Gastroesophageal sphincter (tissue), 3 donors: ENCODE measurements around the gene SLC4A5.

ENCODE experiments used
- POLR2AphosphoS5 ChIP-seq: sonication (generic); formaldehyde crosslinking; IDR thresholded peaks from one replicate; pipeline ENCODE4 v1.6.1; 2017; ENCODE audit warnings: antibody characterized with exemption
- TF ChIP-seq, protein P1 (sequence below), 4 experiments: fragments of 200-600 bp in 2 of 4; fragments of 450-650 bp in 2 of 4; sonication (generic) in 1 of 4; IDR thresholded peaks; one replicate each; pipeline ENCODE4 v1.5.1; 2017 to 2019; ENCODE audit warnings: antibody characterized with exemption in 4 of 4, mild to moderate bottlenecking in 2 of 4, moderate library complexity in 2 of 4

DNA sequence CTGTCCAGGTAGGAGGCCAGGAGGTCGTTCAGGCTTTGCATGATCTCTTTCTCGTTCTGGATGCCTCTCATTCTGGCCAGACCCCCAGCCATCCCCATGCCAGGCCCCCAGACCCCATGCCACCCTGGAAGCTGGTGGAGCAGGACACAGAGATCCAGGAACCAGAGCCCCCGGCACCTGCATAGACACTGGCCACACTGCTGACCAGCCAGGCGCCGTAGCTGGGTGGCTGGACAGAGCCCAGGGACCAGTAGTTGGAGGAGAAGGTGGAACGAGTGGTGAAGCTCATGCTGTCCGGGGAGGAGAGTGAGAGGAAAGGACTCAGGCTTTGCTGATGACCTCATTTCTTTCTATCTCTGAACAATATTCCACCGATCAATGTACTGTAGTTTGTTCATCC, 35.5 kb downstream of the SLC4A5 start:
- TF ChIP-seq, protein P1, sequence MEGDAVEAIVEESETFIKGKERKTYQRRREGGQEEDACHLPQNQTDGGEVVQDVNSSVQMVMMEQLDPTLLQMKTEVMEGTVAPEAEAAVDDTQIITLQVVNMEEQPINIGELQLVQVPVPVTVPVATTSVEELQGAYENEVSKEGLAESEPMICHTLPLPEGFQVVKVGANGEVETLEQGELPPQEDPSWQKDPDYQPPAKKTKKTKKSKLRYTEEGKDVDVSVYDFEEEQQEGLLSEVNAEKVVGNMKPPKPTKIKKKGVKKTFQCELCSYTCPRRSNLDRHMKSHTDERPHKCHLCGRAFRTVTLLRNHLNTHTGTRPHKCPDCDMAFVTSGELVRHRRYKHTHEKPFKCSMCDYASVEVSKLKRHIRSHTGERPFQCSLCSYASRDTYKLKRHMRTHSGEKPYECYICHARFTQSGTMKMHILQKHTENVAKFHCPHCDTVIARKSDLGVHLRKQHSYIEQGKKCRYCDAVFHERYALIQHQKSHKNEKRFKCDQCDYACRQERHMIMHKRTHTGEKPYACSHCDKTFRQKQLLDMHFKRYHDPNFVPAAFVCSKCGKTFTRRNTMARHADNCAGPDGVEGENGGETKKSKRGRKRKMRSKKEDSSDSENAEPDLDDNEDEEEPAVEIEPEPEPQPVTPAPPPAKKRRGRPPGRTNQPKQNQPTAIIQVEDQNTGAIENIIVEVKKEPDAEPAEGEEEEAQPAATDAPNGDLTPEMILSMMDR (IDR thresholded peaks at IDR 0.05) = no peak
- no peak for TF ChIP-seq POLR2AphosphoS5
